Jurkat, Clone E6-1 (cell line): Measurements from ENCODE around the gene TFAP2A.

Experiments used
- DNase-seq: peaks from one replicate; pipeline ENCODE4 v3.0.0-alpha.2; 2011; ENCODE audit warnings: low read depth, low spot score
- H3K4me3 ChIP-seq: 2 replicates; pipeline ENCODE4 v1.5.1; 2011; ENCODE audit warnings: mild to moderate bottlenecking, low read length, control low read depth, moderate library complexity

Gene TFAP2A

DNA sequence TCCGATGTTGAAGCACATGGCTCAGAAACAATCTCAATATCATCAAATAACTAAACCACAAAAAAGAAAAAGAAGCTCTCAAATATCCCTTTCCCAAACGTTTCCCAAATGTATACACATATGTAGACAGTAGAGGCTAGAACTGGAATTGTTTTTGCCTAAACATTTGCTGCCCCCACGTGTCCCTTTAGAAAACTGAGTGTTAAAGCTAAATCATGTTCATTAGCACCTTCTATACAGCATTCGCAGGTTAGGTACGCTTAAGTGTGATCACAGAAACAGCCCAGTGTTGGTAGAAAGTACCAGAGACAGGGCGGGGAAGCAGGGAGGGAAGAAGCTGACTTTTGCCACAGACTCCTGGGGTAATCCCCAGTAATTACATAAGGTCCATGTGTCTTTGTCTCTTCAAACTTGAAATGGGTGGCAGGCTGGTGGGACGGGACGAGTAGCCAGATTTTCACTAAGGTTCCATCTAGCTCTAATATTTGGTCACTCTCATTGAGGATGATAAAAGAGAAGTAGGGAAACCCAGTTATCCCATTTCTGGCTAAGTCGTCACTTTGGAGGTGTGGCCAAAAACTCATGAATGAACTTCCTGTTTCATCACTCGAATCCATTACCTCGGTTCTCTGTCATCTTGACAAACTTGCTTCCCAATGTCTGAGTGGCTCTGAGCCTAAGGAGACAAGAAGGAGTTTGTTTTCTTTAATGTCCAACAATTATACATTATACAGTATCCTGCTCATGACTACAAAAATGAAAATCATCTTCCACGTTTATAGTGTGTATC lies 15.0 kb upstream of the TFAP2A start:
- DNase-seq = peak; percentile 50
- H3K4me3 ChIP-seq = no peak overlapping the region

DNA sequence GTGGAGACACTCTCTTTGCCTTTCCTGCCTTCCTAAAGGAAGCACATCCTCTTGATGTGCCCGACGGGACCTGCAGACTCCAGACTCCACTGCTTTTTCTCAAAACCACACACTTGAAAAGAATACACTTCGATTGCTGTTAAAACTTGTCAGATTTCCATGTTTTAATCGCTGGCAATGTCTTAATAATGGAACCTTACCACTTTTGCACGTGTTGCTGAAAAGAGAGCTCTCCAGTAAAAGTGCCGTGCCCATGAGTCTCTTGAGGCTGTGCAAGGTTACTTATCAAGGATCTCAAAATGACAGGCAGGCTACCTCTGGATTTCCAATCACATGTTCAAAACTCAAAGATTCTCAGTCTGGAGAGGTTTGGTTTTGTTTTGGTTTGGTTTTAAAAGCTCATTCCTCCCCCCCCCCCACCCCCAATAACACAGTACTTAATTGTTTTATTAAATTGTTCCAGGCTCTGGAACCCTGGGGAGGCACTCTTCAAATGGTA lies 12.0 kb upstream of the TFAP2A start:
- DNase-seq = no peak
- H3K4me3 ChIP-seq = 0 out of 2 replicates have a peak overlapping the region, but pooled peaks have one; percentile 5

DNA sequence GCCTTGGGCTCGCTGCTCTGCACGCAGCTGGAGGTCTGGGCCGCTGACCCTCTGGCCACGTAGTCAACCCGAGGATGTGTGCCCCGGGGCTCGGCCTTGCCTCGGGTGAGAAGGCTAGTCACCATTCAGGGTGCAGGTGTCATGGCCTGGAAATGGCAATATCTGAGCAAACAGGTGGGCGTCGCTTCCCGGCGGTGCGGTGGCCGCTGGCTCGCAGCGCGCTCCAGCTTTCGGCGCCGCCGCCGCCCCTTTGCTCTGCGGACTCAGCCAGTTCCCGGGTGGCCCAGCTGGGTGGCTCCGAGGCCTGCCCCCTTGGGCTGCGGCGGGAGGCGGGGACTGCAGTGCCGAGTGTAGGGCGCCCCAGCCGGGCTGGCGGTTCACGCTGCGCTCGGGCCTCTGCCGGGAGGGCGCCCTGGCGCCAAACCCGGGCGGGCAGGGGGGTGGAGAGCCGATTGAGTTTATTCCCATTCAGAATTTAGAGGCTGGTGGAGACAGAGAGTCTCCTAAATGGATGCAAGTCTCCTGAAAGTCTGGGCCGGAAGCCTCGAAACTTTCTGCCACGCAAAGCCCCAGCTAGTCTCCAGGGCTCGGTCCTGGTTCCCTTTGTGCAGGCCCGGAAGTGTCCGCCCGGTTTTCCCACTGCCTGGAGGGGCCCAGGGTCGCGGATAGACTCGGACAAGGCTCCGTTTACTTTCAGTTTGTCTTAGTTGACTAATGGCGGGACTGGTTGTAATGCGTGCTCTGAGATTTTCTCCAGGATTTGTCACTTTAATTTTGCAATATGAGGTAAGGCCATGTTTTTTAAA lies 11.3 kb upstream of the TFAP2A start:
- H3K4me3 ChIP-seq = peak overlapping the region; percentile 5; the same call in 1 of the 2 replicates
- no peak for DNase-seq

DNA sequence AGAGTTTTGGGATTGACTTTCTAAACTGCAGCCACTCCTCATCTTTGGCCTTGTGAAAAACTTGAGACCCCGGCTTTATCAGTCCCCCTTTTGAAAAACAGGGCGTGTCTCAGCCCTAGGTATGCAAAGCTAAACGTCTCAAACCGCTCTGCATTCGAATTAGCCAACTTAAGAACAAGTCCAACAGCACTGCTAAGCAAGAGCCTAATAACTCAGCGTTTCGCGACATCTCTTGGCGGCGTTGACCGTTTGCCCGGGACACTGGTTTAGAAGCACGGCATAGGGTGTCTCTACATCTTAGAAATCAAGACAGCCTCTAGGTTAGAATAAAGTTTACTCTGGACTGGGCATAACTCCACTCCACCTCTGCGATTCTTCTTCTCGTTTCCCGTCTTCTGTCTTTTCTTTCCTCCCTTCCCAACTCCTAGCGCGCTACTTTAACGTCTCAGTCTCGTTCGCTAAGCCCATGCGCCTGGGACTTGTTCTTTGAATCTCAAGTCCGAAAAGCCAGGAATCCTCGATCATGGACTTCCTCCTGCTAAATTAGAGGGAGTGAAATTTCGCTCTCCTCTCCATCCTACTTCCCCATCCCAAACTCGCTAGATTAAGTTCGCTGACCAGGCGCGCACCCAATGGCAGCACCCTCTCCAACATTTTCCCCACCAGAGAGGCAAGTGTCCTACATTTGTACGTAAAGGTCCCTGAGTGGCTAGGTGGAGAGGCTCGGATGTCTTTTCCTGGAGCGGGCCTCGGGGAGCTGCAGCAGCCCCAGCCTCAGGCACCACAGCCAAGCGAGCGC lies 10.5 kb upstream of the TFAP2A start:
- no peak overlapping the region for H3K4me3 ChIP-seq
- no peak for DNase-seq

DNA sequence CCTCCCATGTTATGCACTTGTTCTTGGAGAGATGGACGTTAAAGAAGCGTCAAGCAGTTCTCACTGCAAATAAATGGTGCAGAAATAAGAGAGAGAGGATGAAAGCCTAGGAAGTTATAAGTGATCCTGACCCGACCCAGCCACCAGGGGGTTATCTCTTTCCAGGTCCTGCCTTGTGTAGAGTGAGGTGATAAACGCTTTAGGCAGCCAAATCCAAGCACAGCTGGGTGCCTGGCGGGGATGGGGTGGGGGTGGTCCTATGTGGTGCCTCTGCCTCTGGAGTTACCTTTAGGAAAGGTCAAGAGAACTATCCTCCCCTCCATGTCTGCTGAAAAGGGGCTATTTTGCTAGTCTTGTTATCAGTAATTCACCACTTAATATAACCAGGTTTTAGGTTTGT lies 9.2 kb upstream of the TFAP2A start:
- peak; percentile 14 for DNase-seq
- no peak overlapping the region for H3K4me3 ChIP-seq

DNA sequence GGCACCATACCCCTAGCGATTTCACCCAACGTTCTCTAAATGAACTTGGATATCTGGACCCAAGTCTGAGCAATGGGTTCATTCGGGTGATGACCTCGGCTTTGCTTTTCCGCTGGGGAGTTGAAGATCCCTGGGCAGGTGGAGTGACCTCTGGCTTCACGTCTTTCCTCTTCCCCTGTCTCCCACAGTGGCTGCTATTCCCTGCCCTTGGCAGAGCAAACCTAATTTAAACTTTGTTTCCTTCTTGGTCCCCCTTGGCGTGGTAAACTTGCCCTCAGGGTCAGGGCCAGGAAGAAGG lies 7.8 kb upstream of the TFAP2A start:
- H3K4me3 ChIP-seq = no peak overlapping the region

DNA sequence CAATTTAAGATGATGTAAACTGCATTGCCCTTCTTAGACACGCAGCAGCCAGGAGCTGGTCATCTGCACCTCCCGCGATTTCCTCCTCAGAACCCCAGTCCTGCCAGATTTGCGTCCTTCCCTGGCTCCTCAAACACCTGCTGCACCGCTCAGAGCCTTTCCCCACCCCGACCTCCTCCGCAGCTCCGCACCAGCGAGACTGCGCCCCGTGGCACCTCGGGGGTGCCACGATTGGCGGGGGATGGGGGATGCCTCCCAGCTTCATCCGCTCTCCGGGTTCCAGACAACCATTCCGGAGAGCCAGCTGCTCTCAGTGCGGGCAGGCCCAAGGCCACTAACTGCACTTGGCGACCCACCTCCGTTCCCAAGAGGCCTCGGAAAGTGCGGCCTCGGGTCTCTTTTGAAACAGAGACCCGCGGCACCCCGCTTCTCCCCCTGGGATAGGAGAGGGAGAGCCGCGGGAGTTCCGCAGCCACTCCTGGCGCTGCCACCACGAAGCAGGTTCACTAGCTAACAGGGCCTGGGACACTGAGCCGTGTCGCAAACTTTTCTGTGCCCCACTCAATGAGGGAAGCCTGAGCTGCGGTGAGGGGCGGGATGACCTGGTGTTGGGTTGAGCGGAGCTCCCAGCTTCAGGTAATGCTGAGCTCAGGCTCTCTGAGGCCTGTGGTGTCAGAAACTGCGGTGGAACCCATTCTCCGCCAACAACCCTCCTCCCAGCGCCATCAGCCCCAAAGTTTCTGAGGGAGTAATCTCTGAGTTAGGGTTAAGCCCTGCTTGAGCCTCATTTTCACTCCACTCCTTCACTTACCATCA lies 7.3 kb upstream of the TFAP2A start:
- DNase-seq = no peak
- no peak overlapping the region for H3K4me3 ChIP-seq

More for the DNA sequence above, 7.8 kb upstream of the TFAP2A start:
- DNase-seq = no peak

DNA sequence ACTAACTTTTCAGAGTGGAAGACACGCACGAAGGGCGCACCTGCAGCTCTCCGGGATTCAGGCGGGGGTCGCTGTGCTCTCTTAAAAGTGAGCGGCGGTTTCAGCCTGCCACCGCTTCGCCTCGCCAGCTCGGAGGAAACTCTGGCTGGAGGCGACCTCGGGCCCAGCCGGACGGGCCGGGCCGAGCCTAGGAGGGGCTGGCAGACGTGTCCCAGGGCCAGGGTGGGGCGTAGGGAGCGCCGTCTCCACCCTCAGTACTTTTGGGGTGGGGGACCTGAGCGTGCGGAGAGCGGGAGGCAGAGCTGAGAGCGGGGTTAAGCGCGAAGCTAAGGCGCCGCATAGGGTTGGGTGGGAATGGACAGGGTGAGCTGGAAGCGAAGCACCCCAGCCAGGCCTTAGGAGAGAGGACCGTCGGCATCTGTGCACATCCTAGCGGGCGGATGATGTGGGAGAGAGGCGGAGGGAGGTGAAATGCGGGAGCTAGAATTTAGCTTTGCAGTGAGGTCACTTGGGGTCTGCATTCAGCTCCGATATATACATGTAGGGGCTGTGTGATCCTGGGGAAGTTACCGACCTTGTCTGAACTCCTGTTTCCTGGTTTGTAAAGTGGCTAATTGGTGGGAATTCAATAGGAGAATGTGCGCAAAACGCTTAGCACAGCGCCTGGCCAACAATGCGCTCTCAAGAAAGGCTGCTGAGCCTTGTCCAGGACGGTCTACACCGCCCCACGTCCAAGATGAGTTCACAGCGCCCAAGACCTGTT lies 6.5 kb upstream of the TFAP2A start:
- DNase-seq = no peak
- H3K4me3 ChIP-seq = no peak overlapping the region

DNA sequence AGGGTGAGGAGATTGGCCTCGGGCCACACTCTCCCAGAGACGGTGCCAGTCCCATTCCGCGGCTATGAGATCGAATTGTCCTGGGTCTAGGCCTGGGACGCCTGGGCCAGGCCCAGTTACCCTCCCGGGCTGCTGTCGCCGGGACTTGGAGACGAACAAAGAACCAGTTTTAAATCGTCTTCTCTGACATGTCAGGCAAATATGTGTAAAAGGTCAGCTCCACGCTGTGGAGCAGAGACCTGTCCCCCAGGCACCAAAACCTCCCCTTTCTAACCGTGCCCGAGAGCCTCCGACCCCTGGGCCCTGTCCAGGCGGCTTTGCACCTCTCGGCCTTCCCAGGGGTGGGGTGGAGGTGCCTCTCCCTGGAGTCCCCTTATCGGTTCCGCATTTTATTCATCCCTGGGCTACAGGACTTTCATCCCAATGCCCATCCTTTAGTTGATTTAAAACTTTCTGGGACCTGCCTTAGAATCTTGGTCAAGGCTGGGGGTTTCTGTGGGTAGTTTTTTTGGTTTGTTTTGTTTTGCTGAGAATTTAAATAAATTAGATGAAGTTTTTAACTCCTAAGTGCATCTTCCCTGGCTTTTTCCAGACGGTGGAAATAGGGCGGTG lies 5.8 kb upstream of the TFAP2A start:
- no peak for DNase-seq
- H3K4me3 ChIP-seq = no peak overlapping the region

DNA sequence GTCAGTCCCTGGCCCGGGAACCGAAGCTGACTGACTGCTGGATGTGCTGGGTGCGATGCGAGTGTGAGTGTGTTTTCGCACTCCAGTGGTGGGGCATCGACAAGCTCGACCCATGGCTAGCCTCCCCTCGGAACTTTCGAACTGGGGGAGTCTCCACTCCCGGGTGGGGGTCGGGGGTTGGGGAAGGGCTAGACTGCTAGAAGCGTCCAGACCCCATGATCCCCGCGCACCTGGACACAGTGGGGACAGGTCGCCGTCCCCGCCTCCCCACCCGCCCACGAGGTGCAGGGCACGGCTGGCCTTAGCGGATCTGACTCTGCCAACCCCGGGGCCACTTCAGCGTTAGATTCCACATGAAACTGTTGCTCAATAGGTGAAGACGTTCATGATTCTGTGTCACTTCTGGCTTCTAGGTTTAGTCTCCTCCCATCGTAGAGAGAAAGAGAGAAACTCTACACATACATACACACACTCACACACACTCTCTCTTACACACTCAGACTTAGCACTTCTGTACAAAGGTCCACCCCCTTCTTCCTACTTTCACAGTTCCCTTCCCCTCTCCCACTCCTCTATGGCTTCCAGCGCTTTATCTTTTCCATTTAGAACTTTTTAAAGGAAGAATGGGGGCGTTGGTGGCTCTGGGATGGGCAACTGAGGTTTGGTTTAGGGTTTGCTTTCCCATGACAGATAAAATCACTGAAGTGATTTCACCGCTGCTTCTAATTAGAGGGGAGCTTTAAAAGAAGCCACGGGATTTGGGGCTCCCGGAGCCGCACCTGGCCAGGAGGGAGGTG lies 5.1 kb upstream of the TFAP2A start:
- no peak for DNase-seq
- H3K4me3 ChIP-seq = no peak overlapping the region

DNA sequence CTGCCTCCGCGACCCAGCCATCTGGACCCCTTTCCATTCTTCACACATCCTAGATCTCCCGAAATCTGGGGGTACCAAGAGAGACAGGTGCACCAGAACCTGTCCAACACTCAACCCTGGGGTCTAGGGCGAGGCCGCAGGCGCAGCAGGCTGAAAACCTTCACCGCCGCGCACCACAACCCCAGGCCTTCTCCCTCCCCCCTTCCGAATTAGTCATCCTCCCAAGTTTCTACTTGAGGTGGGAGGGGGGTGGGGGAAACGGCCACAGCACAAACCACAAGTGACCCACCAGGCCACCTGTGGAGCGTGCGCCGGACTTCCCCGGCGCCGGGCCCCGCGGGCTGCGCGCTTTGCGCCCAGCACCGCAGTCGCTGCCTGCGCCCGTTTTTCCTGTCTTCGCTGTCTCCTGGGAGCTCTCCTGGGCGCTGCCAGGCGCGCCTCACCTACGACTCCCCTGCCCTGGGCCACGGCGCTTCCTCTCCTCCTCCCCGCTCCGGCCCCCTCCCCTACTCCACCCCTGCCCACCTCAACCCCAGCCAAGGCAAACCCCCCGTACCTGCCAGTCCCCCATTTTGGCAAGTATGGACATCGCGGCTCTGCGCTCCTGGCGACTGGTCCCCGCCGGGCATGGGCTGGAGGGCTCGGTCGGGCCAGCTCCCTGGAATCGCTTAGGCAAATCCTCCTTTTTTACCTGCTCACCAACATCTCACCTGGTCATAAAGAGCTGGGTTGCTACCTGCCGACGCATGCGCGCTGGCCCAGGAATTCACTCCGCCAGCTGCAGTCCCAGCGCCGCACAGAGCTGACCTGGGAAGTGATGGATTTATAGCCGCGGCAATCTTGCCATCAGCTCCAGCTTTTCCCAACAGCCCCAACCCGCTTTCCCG lies 4.2 kb upstream of the TFAP2A start:
- H3K4me3 ChIP-seq = no peak overlapping the region
- no peak for DNase-seq

DNA sequence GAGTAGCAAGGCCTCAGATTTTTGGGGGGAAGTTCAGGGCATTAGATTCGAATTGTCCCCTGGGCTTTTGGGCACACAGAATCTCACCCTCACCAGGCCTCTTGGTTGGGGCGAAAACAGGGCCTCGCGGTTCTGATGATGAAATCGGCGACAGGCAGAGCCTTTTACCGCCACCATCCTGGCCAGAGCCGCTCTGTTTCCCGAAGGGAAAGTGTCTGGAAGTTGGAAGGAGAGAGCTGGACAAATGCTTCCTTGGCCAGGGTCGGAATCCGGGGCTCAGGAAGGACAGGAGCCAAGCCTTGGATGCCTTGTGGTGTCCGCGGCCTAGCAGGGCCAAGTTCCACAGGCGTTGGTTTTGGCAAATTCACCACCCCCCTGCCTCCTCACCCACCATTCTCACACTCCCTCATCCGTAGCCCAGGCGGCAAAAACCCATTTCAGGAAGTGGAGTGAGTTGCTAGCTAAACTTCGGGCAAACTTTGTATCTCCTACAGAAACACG lies 3.5 kb upstream of the TFAP2A start:
- no peak overlapping the region for H3K4me3 ChIP-seq
- no peak for DNase-seq

DNA sequence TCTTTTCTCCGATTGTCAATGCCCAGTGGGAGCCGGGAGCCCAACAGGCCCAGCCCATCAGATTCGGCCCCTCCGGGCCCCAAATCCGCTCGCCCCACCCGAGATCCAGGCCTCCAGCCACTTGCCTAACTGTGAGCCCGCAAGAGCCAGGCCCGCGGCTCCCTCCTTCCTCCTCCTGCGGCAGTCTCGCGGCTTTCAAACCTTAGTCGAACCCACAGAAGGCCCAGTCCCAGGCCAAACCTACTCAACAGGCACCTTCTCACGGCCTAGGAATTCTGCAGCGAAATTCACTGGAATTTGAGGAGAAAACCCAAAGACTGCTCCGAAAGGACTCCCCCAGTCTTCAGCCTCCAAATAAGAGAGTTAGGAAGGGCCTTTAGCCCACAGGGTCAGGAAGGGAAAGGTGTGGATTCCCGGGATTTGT lies 2.8 kb upstream of the TFAP2A start:
- no peak overlapping the region for H3K4me3 ChIP-seq
- no peak for DNase-seq

DNA sequence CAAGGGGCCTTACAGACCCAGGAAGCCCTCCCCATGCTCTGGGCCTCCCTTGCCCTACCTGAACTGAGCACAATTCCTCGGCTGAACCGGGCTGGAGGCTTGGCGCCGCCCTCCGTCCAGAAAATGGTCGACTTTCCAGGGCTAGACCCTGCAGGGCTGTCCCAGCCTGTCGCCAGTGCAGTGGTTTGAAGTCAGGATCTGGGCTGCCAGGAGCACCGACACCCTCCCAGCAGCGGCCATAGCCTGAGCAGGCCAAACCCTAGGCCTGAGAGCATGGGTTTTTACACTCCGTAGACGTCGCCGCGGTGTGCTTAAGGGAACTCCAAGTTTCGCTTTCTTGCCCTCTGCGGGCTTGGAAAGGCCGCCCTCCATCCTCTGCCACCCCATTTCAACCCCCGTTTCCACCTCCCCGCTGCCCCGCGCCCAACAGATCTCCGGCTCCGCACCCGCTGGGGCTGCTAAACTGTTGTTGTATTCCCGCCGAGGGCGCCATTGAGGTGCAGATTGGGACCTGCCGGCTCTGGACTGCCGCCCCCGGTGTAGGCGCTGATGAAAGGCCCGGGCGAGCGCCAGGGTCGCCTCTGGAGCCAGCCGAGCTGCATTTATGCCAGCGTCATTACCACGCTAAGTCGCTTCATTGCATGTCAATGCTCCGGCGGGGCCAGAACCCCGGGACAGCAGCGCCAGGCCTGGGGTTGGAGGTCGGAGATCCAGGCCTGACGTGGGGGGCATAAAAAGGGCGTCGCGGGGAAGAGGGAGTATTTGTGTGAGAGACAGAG lies 2.2 kb upstream of the TFAP2A start:
- DNase-seq = no peak
- H3K4me3 ChIP-seq = no peak overlapping the region

DNA sequence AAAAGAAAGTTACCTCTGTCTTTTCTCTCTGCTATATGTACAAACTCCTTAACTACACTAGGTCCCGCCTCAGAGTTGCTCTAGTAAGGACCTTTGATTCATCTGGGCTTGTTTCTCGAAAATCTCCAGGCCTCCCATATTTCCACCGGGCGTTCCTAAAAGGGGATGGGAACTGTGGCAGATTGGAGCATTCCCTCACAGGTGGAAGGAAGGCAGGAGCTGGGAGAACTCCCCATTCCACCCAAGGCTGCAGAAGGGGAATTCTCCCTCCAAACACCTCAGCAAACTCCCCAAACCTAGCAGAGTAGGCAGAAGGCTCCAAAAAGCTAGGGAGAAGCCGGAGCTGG lies 1.6 kb upstream of the TFAP2A start:
- H3K4me3 ChIP-seq = no peak overlapping the region
- no peak for DNase-seq
